IMR-90 (cell line): ENCODE data around the gene AFAP1L1. TPM values are rescaled to one million over a fixed set of nuclear protein-coding genes. Genes with fewer than 3 reads are reported as not detected.
A peak's percentile ranks its signal among the peaks of the same experiment; 100 is the strongest.

Experiments
- ATAC-seq: fragments of 200-7000 bp; cut with Tn5 transposase; 2 replicates; pipeline ENCODE4 v1.9.1; 2020; ENCODE audit warnings: low read depth, mild to moderate bottlenecking, moderate library complexity
- BruUV-seq: library from RNA; stranded (reverse); fragments of 400-500 nt; replicated peaks from 2 replicates; lab custom pipeline; 2021; lab: Mats Ljungman, UMichigan
- CTCF ChIA-PET: fragments of 300-600 bp; formaldehyde crosslinking; extraction: SDS; loops from one replicate; lab custom pipeline; 2021; ENCODE audit warnings: antibody characterized with exemption; lab: Yijun Ruan, JAX
- POLR2A ChIA-PET: fragments of 300-600 bp; sonication (Branson Sonifier 250); formaldehyde crosslinking; loops from one replicate; lab custom pipeline; 2022; ENCODE audit warnings: antibody characterized with exemption; ENCODE audit not compliant: unreplicated experiment; lab: Charles Lee
- DNase-seq: peaks from one replicate; pipeline ENCODE4 v3.0.0; 2013
- H2AFZ ChIP-seq: replicated peaks from 2 replicates; pipeline ENCODE3; 2013; ENCODE audit warnings: low read length, mild to moderate bottlenecking; ENCODE audit not compliant: poor library complexity
- H2AK5ac ChIP-seq: 2 replicates; pipeline ENCODE4 v1.6.1; 2013; ENCODE audit warnings: low read depth, low read length, inconsistent platforms
- H2AK9ac ChIP-seq: replicated peaks from 2 replicates; pipeline ENCODE3; 2013; ENCODE audit warnings: mild to moderate bottlenecking, low read depth, low read length, moderate library complexity; ENCODE audit not compliant: poor library complexity
- H2BK120ac ChIP-seq: 2 replicates; pipeline ENCODE4 v1.6.1; 2013; ENCODE audit warnings: low read depth, low read length, inconsistent platforms
- H2BK15ac ChIP-seq: 3 replicates; pipeline ENCODE4 v1.6.1; 2013; ENCODE audit warnings: low read depth, low read length, inconsistent platforms
- H2BK20ac ChIP-seq: 2 replicates; pipeline ENCODE4 v1.6.1; 2013; ENCODE audit warnings: low read depth, mild to moderate bottlenecking, inconsistent platforms, low read length, moderate library complexity
- H2BK5ac ChIP-seq: 2 replicates; pipeline ENCODE4 v1.6.1; 2013; ENCODE audit warnings: mild to moderate bottlenecking, low read depth, low read length, inconsistent platforms; ENCODE audit not compliant: poor library complexity, severe bottlenecking
- H3K14ac ChIP-seq: replicated peaks from 2 replicates; pipeline ENCODE4 v1.6.1; 2013; ENCODE audit warnings: low read depth, low read length, inconsistent platforms
- H3K18ac ChIP-seq: 2 replicates; pipeline ENCODE4 v1.6.1; 2013; ENCODE audit warnings: low read depth, low read length, control low read depth
- H3K23ac ChIP-seq: 2 replicates; pipeline ENCODE4 v1.6.1; 2013; ENCODE audit warnings: low read depth, low read length, inconsistent platforms
- H3K27ac ChIP-seq: 2 replicates; pipeline ENCODE4 v1.5.1; 2013; ENCODE audit warnings: mild to moderate bottlenecking, control low read depth, low read length; ENCODE audit not compliant: insufficient read depth
- H3K27me3 ChIP-seq: 2 replicates; pipeline ENCODE4 v1.6.1; 2013; ENCODE audit warnings: low read length; ENCODE audit not compliant: control insufficient read depth, insufficient read depth
- H3K36me3 ChIP-seq: 2 replicates; pipeline ENCODE4 v1.6.1; 2013; ENCODE audit warnings: low read length, mixed read lengths; ENCODE audit not compliant: control insufficient read depth, insufficient read depth
- H3K4ac ChIP-seq: 2 replicates; pipeline ENCODE4 v1.6.1; 2013; ENCODE audit warnings: low read depth, low read length, inconsistent platforms
- H3K4me1 ChIP-seq: 2 replicates; pipeline ENCODE4 v1.6.1; 2013; ENCODE audit warnings: low read length, mixed read lengths; ENCODE audit not compliant: control insufficient read depth, insufficient read depth
- H3K4me2 ChIP-seq: 2 replicates; pipeline ENCODE4 v1.6.1; 2013; ENCODE audit warnings: low read depth, mild to moderate bottlenecking, control low read depth, low read length, moderate library complexity
- H3K4me3 ChIP-seq: 2 replicates; pipeline ENCODE4 v1.5.1; 2013; ENCODE audit warnings: low read depth, mild to moderate bottlenecking, control low read depth, low read length, moderate library complexity; ENCODE audit not compliant: insufficient read depth
- H3K56ac ChIP-seq: 2 replicates; pipeline ENCODE4 v1.6.1; 2013; ENCODE audit warnings: low read length, inconsistent platforms; ENCODE audit not compliant: insufficient read depth; ENCODE audit errors: extremely low read depth
- H3K79me1 ChIP-seq, 2 experiments: 2 replicates each; pipeline ENCODE4 v1.6.1; 2013; ENCODE audit warnings: low read length in 2 of 2, inconsistent platforms in 1 of 2, low read depth in 1 of 2
- H3K9ac ChIP-seq: 2 replicates; pipeline ENCODE4 v1.6.1; 2013; ENCODE audit warnings: low read depth, low read length, control low read depth
- H3K9me1 ChIP-seq: 2 replicates; pipeline ENCODE4 v1.6.1; 2013; ENCODE audit warnings: low read length, inconsistent platforms; ENCODE audit not compliant: insufficient read depth
- H3K9me3 ChIP-seq: 2 replicates; pipeline ENCODE4 v1.6.1; 2013; ENCODE audit warnings: low read length; ENCODE audit not compliant: control insufficient read depth, insufficient read depth
- H4K20me1 ChIP-seq: 2 replicates; pipeline ENCODE4 v1.6.1; 2013; ENCODE audit warnings: low read length, inconsistent platforms; ENCODE audit not compliant: insufficient read depth
- H4K5ac ChIP-seq: 2 replicates; pipeline ENCODE4 v1.6.1; 2013; ENCODE audit warnings: mild to moderate bottlenecking, low read depth, low read length, control low read depth
- H4K8ac ChIP-seq, 2 experiments: 2 replicates each; pipeline ENCODE4 v1.6.1; 2013; ENCODE audit warnings: low read depth in 2 of 2, low read length in 2 of 2, control low read depth in 1 of 2, inconsistent platforms in 1 of 2
- H4K91ac ChIP-seq: 2 replicates; pipeline ENCODE4 v1.6.1; 2013; ENCODE audit warnings: low read depth, low read length, inconsistent platforms; ENCODE audit not compliant: insufficient read depth
- BHLHE40 ChIP-seq: fragments of 150-350 bp; IDR thresholded peaks from 2 replicates; pipeline ENCODE4 v1.6.1; 2016; ENCODE audit warnings: mild to moderate bottlenecking, low read depth, low read length
- CEBPB ChIP-seq: IDR thresholded peaks from 2 replicates; pipeline ENCODE4 v1.6.1; 2012; ENCODE audit warnings: low read depth, low read length, improper control_type of control experiment
- CHD1 ChIP-seq: IDR thresholded peaks from 2 replicates; pipeline ENCODE4 v1.6.1; 2012; ENCODE audit warnings: low read depth, low read length, improper control_type of control experiment
- ELK1 ChIP-seq: fragments of 150-350 bp; IDR thresholded peaks from 2 replicates; pipeline ENCODE4 v1.6.1; 2016; ENCODE audit warnings: low read depth, mild to moderate bottlenecking, low read length, moderate library complexity, borderline replicate concordance
- MAFK ChIP-seq: IDR thresholded peaks from 2 replicates; pipeline ENCODE4 v1.6.1; 2012; ENCODE audit warnings: low read depth, low read length, improper control_type of control experiment
- MAZ ChIP-seq: IDR thresholded peaks from 2 replicates; pipeline ENCODE4 v1.6.1; 2012; ENCODE audit warnings: low read depth, mild to moderate bottlenecking, low read length, improper control_type of control experiment, moderate library complexity, borderline replicate concordance
- NFE2L2 ChIP-seq: fragments of 150-350 bp; IDR thresholded peaks from 2 replicates; pipeline ENCODE4 v1.6.1; 2016; ENCODE audit warnings: low read depth, mild to moderate bottlenecking, low read length
- POLR2A ChIP-seq: IDR thresholded peaks from 2 replicates; pipeline ENCODE4 v1.6.1; 2012; ENCODE audit warnings: mild to moderate bottlenecking, low read depth, low read length
- RAD21 ChIP-seq: IDR thresholded peaks from 2 replicates; pipeline ENCODE4 v1.6.1; 2012; ENCODE audit warnings: low read length, improper control_type of control experiment
- RFX5 ChIP-seq: IDR thresholded peaks from 2 replicates; pipeline ENCODE4 v1.8.0; 2012; ENCODE audit warnings: low read depth, mild to moderate bottlenecking, low read length, moderate library complexity
- USF2 ChIP-seq: fragments of 150-350 bp; IDR thresholded peaks from 2 replicates; pipeline ENCODE4 v1.6.1; 2017; ENCODE audit warnings: mild to moderate bottlenecking, antibody characterized with exemption, low read length, low read depth
- WGBS, 2 experiments: methylation state at CpG; one replicate each; pipeline versions ENCODE4 v1.1.5 to v1.1.7; 2013; ENCODE audit warnings: missing lambda C conversion rate in 2 of 2; ENCODE audit not compliant: insufficient read length in 1 of 2; ENCODE audit errors: extremely low coverage in 2 of 2; 5-methylcytosine and 5-hydroxymethylcytosine counted together
- dilution Hi-C: fragments of 300-500 bp; cut with HindIII; formaldehyde crosslinking; loops from one replicate; pipeline ENCODE4 v1.14.3; 2018; ENCODE audit warnings: low sequenced_read_pairs; ENCODE audit not compliant: unreplicated experiment
- in situ Hi-C: fragments of 300-500 bp; cut with MboI; formaldehyde crosslinking; loops from 3 replicates; pipeline ENCODE4 v1.14.3; 2019; ENCODE audit warnings: low sequenced_read_pairs, inconsistent platforms, mixed read lengths
- intact Hi-C: fragments of 100-400 bp; cut with micrococcal nuclease; formaldehyde crosslinking; loops from 2 replicates; pipeline ENCODE4 v1.10.0; 2022
- polyA plus RNA-seq, 3 experiments: library from polyadenylated mRNA; depleted of rRNA; stranded (reverse); fragments of >200 nt; gene quantifications; 2 replicates each; pipeline ENCODE4 v1.2.3, GENCODE V29; 2012; ENCODE audit warnings: low replicate concordance in 1 of 3
- total RNA-seq: library from RNA; depleted of rRNA; stranded (reverse); fragments of >200 nt; gene quantifications from 2 replicates; pipeline ENCODE4 v1.2.3, GENCODE V29; 2012
- TF ChIP-seq, protein P1 (sequence below): conservative IDR thresholded peaks from 2 replicates; pipeline ENCODE4 v1.5.1; 2012; ENCODE audit warnings: mild to moderate bottlenecking, low read depth, low read length, improper control_type of control experiment

The AFAP1L1 gene
- total and polyA plus RNA-seq, 2 of the 4 experiments (the other 2 are of a cell fraction): 3.3 to 5.7 TPM

GRCh38 chr5:149380466-149381121, 108.9 kb downstream of the AFAP1L1 start:
- ATAC-seq (no peak), DNase-seq (no peak)
- Histone ChIP-seq H4K20me1 (no peaks in the 10 kb centered on the region), H2AK5ac (peak overlapping the region; percentile 78), H3K36me3 (no peaks in the 10 kb centered on the region), H2BK5ac (no peak overlapping the region), H3K27ac (0 out of 2 replicates have a peak overlapping the region, but pooled peaks have one; percentile 2), H4K8ac (peak overlapping the region; percentile 0 to 66; a peak in 2 of 4 replicates), H3K4me1 (peaks cover 14% of the 10 kb centered on the region), H2BK15ac (peak overlapping the region; percentile 54; the same call in 2 of the 3 replicates), H3K56ac (no peak overlapping the region), H3K27me3 (no peaks in the 10 kb centered on the region), H3K18ac (no peak overlapping the region), H2BK120ac (peak overlapping the region; percentile 44; the same call in 1 of the 2 replicates), H3K14ac (no peak overlapping the region), H2AFZ (peak overlapping the region; percentile 59), H3K79me1 (peaks cover 0 to 5% of the 10 kb centered on the region in 2 experiments; a peak in 1 of 4 replicates), H3K9me1 (no peaks in the 10 kb centered on the region), H3K23ac (peak overlapping the region; percentile 76; the same call in 1 of the 2 replicates), H4K5ac (no peak overlapping the region), H3K4me2 (no peak overlapping the region), H2BK20ac (peak overlapping the region; percentile 25; the same call in 1 of the 2 replicates), H2AK9ac (peak overlapping the region; percentile 40), H3K9me3 (no peaks in the 10 kb centered on the region), H3K4ac (peak overlapping the region; percentile 67), H3K4me3 (no peak overlapping the region), H3K9ac (peak overlapping the region; percentile 39), H4K91ac (peak overlapping the region; percentile 82)
- no peak for TF ChIP-seq RFX5
- TF ChIP-seq, protein P1, sequence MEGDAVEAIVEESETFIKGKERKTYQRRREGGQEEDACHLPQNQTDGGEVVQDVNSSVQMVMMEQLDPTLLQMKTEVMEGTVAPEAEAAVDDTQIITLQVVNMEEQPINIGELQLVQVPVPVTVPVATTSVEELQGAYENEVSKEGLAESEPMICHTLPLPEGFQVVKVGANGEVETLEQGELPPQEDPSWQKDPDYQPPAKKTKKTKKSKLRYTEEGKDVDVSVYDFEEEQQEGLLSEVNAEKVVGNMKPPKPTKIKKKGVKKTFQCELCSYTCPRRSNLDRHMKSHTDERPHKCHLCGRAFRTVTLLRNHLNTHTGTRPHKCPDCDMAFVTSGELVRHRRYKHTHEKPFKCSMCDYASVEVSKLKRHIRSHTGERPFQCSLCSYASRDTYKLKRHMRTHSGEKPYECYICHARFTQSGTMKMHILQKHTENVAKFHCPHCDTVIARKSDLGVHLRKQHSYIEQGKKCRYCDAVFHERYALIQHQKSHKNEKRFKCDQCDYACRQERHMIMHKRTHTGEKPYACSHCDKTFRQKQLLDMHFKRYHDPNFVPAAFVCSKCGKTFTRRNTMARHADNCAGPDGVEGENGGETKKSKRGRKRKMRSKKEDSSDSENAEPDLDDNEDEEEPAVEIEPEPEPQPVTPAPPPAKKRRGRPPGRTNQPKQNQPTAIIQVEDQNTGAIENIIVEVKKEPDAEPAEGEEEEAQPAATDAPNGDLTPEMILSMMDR: no peak
- no peak for TF ChIP-seq ELK1
- TF ChIP-seq NFE2L2: no peak
- TF ChIP-seq MAZ: no peak
- no peak for TF ChIP-seq POLR2A
- TF ChIP-seq RAD21: no peak
- no peak for TF ChIP-seq BHLHE40
- TF ChIP-seq CEBPB: no peak
- no peak for TF ChIP-seq MAFK
- TF ChIP-seq USF2: no peak
- no peak for TF ChIP-seq CHD1
- intact Hi-C loops: no loop called here
- BruUV-seq: no TSS peak
- in situ Hi-C loops: no loop called here
- ChIA-PET CTCF (interaction anchor here (0.6 to 3.2 kb wide), 4 partner anchors 13 to 184 kb away, joined by 3 to 19 read pairs (median 8); no protein-coding TSS in a partner anchor), POLR2A (no interaction called here)
- WGBS, 2 experiments: 35% methylated on average over 8 of the region's 16 CpGs; no CpG with 5 or more reads in 1 of the 2 experiments
- dilution Hi-C loops: no loop called here
